ENCODE measurements around the gene ESRRG.

The ESRRG gene

GRCh38 chr1:216731562-216731961 is 8.3 kb upstream of the ESRRG start:
- no peak overlapping the region for H3K4me3 ChIP-seq (ENCODE audit: low read depth, low read length)
- TF ChIP-seq CTCF (IDR thresholded peaks at IDR 0.05; ENCODE audit: insufficient read depth, low read depth, low read length, missing control alignments): no peak
- DNase-seq (ENCODE audit: low read depth): no peak

DNA sequence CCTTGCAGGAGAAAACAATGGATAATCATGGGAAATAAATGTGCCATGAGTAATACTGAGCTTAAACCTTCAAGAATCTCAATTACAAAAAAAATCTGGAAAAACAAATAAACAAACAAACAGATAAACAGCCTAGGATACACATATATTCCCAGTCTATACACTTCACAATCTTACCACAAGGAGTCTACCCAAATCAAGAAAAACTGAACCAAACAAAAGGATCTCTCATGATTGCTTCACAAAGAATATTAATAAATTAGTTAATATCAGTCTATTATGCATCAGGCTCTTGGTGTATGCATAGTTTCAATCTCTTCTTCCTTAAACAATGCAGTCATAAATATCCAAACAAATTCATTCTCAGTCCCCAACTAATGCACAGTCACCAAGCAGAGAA is 3.2 kb upstream of the ESRRG start:
- TF ChIP-seq CTCF (IDR thresholded peaks at IDR 0.05; ENCODE audit: insufficient read depth, low read depth, low read length, missing control alignments): no peak
- no peak for DNase-seq (ENCODE audit: low read depth)
- no peak overlapping the region for H3K4me3 ChIP-seq (ENCODE audit: low read depth, low read length)

GRCh38 chr1:216722821-216723220 is 408 bp downstream of the ESRRG start:
- no peak overlapping the region for H3K4me3 ChIP-seq (ENCODE audit: low read depth, low read length)
- no peak for TF ChIP-seq CTCF (IDR thresholded peaks at IDR 0.05; ENCODE audit: insufficient read depth, low read depth, low read length, missing control alignments)
- no peak for DNase-seq (ENCODE audit: low read depth)

GRCh38 chr1:216721863-216722262 is 1.4 kb downstream of the ESRRG start:
- no peak for DNase-seq (ENCODE audit: low read depth)
- no peak for TF ChIP-seq CTCF (IDR thresholded peaks at IDR 0.05; ENCODE audit: insufficient read depth, low read depth, low read length, missing control alignments)
- H3K4me3 ChIP-seq (ENCODE audit: low read depth, low read length): no peak overlapping the region

DNA sequence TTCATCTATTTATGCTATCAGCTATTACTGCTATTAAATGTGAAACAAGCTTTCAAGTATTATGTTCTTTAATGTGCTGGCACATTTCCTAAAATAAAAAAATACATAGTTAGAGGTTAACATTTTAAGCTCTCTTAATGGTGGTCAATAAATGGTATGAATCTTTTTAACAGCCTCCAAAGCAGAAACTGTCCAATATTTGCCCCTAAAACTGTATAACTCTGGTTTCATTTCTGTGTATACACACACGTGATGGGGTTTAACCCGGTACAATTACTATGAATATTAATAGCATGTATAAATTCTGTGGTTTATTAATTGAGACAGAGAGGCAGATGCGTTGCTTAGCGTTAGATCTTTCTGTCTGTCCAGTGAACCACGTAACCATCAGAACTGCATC is 2.2 kb downstream of the ESRRG start:
- no peak overlapping the region for H3K4me3 ChIP-seq (ENCODE audit: low read depth, low read length)
- TF ChIP-seq CTCF (IDR thresholded peaks at IDR 0.05; ENCODE audit: insufficient read depth, low read depth, low read length, missing control alignments): no peak
- no peak for DNase-seq (ENCODE audit: low read depth)

DNA sequence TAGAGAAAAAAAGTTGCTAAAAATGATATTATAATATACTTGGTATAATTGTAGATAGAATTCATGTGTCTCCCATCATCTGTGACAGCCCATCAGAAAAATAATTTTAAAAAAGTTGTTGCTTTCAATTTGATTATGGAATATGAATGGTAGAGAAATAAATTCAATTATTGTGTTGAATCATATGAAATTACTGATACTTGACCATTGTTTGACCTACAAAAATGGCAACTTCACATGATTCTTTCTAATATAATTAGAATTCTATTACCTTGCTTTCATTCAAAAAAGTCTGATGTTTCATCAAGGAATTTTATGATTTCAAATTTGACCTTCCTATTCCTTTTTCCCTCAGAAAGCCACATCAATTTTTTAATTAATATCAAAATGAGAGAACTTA is 11.5 kb downstream of the ESRRG start:
- TF ChIP-seq CTCF (IDR thresholded peaks at IDR 0.05; ENCODE audit: insufficient read depth, low read depth, low read length, missing control alignments): no peak
- no peak overlapping the region for H3K4me3 ChIP-seq (ENCODE audit: low read depth, low read length)
- DNase-seq (ENCODE audit: low read depth): no peak

GRCh38 chr1:216710598-216711333 is 12.5 kb downstream of the ESRRG start:
- no peak overlapping the region for H3K4me3 ChIP-seq (ENCODE audit: low read depth, low read length)
- no peak for DNase-seq (ENCODE audit: low read depth)
- TF ChIP-seq CTCF (IDR thresholded peaks at IDR 0.05; ENCODE audit: insufficient read depth, low read depth, low read length, missing control alignments): no peak

Measured in GM12865 (cell line).